Ovary (tissue), 9 donors: Measurements from ENCODE around the gene GPATCH3. TPM values are rescaled to one million over a fixed set of nuclear protein-coding genes. Genes with fewer than 3 reads are reported as not detected.

Experiments used
- DNase-seq, 5 donors: peaks; one replicate each; pipeline ENCODE4 v3.0.0-alpha.2; 2019 to 2020
- H3K27ac ChIP-seq, 2 donors: fragments of 200-600 bp; one replicate each; pipeline versions ENCODE4 v1.5.1 to v1.8.0; 2019 to 2022
- H3K27me3 ChIP-seq: fragments of 200-600 bp; one replicate; pipeline ENCODE4 v1.8.0; 2022
- H3K36me3 ChIP-seq: fragments of 200-600 bp; sonication (generic); one replicate; pipeline ENCODE4 v1.5.1; 2019
- H3K4me1 ChIP-seq: one replicate; pipeline ENCODE4 v1.8.1; 2013; ENCODE audit warnings: mild to moderate bottlenecking, moderate library complexity; ENCODE audit not compliant: insufficient read depth
- H3K4me3 ChIP-seq: fragments of 200-600 bp; sonication (generic); one replicate; pipeline ENCODE4 v1.5.1; 2017
- H3K9me3 ChIP-seq, 2 donors: fragments of 200-600 bp in 1 of 2; sonication (generic) in 1 of 2; one replicate each; pipeline versions ENCODE4 v1.5.1 to v1.8.1; 2013 to 2019; ENCODE audit warnings: mild to moderate bottlenecking in 1 of 2, moderate library complexity in 1 of 2
- EP300 ChIP-seq: sonication (generic); formaldehyde crosslinking; IDR thresholded peaks from one replicate; pipeline ENCODE4 v1.6.1; 2017; ENCODE audit warnings: antibody characterized with exemption
- POLR2A ChIP-seq: fragments of 450-650 bp; IDR thresholded peaks from one replicate; pipeline ENCODE4 v1.6.1; 2017; ENCODE audit warnings: antibody characterized with exemption, mild to moderate bottlenecking, moderate library complexity
- whole genome bisulfite sequencing, 3 donors: extraction: QIAGEN DNeasy Blood & Tissue Kit in 1 of 3; methylation state at CpG; one replicate each; pipeline versions ENCODE4 v1.1.5 to v1.1.7; 2013 to 2017; 5-methylcytosine and 5-hydroxymethylcytosine counted together
- intact Hi-C, 4 donors: fragments of 100-400 bp; cut with DNase I; formaldehyde crosslinking; loops; one replicate each; pipeline versions ENCODE4 v1.11.0 to v1.15.1; 2022 to 2023
- polyA plus RNA-seq, 2 donors: library from polyadenylated mRNA; stranded (reverse); fragments of 200-250 nt in 1 of 2; fragments of 350-450 nt in 1 of 2; fragmentation: Illumina TruSeq in 1 of 2; extraction: RNeasy Lipid Tissue Mini Kit (QIAGEN cat#74804) in 1 of 2; gene quantifications; one replicate each; pipeline ENCODE4 v1.2.3, GENCODE V29; 2013 to 2014
- total RNA-seq, 7 donors: library from RNA; depleted of rRNA in 2 of 7; stranded (reverse); fragments of >200 nt in 2 of 7; fragmentation: NEBNext Ultra II Directional in 3 of 7; extraction: Animal tissue kit (Norgen Biotek cat#: 25700) in 3 of 7; gene quantifications; one replicate each; pipeline versions ENCODE4 v1.1.0 to v1.2.4, GENCODE V29; 2016 to 2023
- TF ChIP-seq, protein P1 (sequence below), 3 donors: fragments of 450-650 bp in 2 of 3; fragments of 200-600 bp in 1 of 3; IDR thresholded peaks; one replicate each; pipeline versions ENCODE4 v1.5.1 to v1.8.0; 2016 to 2022; ENCODE audit warnings: antibody characterized with exemption in 3 of 3, mild to moderate bottlenecking in 1 of 3
- donor health status: DM: no; HTN: no; CAD: no; lungs with moderate emphysema.
- donor health status: DM: no; HTN: no; CAD: no.
- donor health status: Bipolar disorder and iron deficiency.
- donor health status: DM: yes; HTN: yes; CAD: no.
- donor health status: DM: no; HTN: no; CAD: no.
- donor health status: DM: yes; HTN: yes; CAD: no.

The GPATCH3 gene
- total and polyA plus RNA-seq, 9 donors: 3.1 to 16.4 (median 11.2) TPM

DNA sequence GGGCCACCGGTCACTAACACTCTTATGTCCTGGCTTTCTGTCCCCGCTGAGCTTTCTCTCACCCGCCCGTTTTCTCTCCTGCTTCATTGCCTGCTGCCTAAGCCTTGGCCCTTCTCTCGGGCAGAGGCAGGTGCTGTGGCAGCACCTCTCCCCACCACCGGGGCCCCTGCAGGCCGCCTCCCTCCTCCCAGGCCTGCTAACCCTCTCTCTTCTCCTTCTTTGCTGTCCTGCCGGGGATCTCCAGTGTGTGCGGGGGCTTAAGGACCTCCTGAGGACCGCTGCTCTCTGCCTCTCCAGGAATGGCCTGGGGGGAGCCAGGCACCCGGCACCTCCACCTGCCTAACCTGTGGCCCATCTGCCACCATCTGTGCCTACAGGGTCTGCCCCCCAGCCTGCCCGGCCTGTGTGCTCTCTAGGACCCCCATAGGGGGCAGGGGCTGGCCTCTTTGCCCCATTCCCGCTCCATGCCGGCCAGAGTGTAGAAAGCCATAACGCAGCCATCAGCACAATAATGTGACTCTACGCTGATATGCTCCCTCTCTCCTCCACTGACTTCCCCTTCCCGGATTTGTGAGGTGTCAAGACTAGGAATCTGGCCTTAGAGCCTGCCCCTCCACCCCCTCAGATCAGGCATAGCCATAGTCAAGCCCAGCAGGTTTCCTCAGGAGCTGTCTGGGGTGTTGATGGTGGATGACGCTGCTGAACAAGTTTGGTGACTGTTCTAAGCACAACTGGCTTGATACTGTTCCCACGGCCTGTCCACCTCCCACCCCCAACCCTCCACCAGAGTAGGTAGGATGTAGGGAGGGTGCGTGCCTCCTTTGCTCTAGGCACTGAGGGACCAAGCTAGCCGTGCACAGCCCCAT is 43.4 kb downstream of the GPATCH3 start:
- intact Hi-C loops: no loop called here
- no peak overlapping the region for H3K4me3 ChIP-seq
- H3K27me3 ChIP-seq: no peaks in the 10 kb centered on the region
- no peak for DNase-seq
- no peaks in the 10 kb centered on the region for H3K9me3 ChIP-seq
- no peak overlapping the region for H3K27ac ChIP-seq
- TF ChIP-seq, protein P1, sequence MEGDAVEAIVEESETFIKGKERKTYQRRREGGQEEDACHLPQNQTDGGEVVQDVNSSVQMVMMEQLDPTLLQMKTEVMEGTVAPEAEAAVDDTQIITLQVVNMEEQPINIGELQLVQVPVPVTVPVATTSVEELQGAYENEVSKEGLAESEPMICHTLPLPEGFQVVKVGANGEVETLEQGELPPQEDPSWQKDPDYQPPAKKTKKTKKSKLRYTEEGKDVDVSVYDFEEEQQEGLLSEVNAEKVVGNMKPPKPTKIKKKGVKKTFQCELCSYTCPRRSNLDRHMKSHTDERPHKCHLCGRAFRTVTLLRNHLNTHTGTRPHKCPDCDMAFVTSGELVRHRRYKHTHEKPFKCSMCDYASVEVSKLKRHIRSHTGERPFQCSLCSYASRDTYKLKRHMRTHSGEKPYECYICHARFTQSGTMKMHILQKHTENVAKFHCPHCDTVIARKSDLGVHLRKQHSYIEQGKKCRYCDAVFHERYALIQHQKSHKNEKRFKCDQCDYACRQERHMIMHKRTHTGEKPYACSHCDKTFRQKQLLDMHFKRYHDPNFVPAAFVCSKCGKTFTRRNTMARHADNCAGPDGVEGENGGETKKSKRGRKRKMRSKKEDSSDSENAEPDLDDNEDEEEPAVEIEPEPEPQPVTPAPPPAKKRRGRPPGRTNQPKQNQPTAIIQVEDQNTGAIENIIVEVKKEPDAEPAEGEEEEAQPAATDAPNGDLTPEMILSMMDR (IDR thresholded peaks at IDR 0.05): no peak
- TF ChIP-seq POLR2A (no peak), EP300 (no peak)
- H3K36me3 ChIP-seq: no peaks in the 10 kb centered on the region
- H3K4me1 ChIP-seq: no peaks in the 10 kb centered on the region
- 79 to 86% (median 85%) methylated on average over 21 of the region's 21 CpGs for WGBS, 3 donors

DNA sequence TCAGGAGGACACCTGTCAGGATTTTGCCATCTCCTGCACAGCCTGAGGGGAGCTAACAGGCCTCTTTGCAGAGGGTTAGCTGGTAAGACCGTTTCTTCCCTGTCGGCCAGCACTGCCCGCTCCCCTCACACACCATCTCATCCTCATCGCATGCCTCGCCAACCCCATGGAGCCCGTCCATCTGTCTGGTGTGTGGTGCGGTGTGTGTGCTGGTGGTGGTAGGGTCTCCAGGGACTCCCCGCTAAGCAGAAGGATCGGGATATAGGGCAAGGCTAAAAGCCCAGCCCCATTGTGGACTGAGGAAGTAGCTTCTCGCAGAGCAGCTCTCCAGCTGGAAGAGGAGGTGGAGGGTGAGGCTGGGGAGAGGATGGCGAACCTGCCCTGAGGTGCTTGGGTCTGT is 44.1 kb downstream of the GPATCH3 start:
- no peaks in the 10 kb centered on the region for H3K27me3 ChIP-seq
- no peaks in the 10 kb centered on the region for H3K9me3 ChIP-seq
- WGBS, 3 donors: 88 to 91% (median 88%) methylated on average over 11 of the region's 11 CpGs
- no peak overlapping the region for H3K27ac ChIP-seq
- H3K4me1 ChIP-seq: no peaks in the 10 kb centered on the region
- no peak overlapping the region for H3K4me3 ChIP-seq
- no peaks in the 10 kb centered on the region for H3K36me3 ChIP-seq
- intact Hi-C loops: no loop called here
- TF ChIP-seq, protein P1 (IDR thresholded peaks at IDR 0.05): no peak
- TF ChIP-seq EP300 (no peak), POLR2A (no peak)
- DNase-seq: no peak

DNA sequence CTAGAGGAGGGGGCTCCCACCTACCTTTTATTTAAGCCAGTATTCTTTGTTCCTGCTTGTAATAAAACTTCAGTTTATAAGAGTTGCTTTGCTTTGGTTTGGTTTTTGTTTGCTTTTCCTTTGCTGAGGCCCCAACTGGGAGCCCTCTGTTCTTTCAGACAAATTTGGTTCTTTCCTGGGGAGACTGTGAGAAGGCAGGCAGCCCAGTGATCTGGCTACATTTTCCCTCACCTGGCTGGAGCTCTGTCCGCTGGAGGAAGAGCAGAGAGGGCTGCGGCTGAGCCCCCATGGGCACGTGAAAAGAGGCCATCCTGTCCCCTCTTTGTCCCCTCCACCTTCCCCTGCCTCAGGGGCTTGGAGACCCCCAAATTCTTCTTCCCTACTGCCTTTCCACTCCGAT is 44.6 kb downstream of the GPATCH3 start:
- Histone ChIP-seq H3K27me3 (no peaks in the 10 kb centered on the region), H3K4me3 (no peak overlapping the region), H3K27ac (no peak overlapping the region), H3K4me1 (no peaks in the 10 kb centered on the region), H3K9me3 (no peaks in the 10 kb centered on the region), H3K36me3 (no peaks in the 10 kb centered on the region)
- 89 to 93% (median 91%) methylated on average over 4 of the region's 4 CpGs for WGBS, 3 donors
- no peak for DNase-seq
- TF ChIP-seq EP300: no peak
- TF ChIP-seq, protein P1 (IDR thresholded peaks at IDR 0.05): no peak
- intact Hi-C loops: no loop called here

DNA sequence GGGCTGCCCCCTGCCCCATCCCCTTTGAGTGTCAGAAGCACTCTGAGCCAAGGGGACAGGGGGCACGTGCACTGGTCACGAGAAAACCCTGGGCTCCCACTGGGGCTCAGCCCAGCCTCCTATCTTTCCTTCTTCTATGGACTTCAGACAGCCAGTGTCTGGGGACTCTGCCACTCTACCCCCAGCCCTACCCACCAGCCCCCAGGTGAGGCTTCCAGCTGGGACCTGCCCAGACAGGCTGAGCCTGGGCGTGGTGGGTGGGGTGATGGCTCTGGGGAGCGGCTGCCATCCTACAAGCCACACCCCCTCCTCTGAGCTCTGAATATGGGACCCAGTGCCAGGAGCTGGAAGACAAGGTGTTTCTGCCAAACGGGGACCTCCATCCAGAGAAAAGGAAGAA is 45.4 kb downstream of the GPATCH3 start:
- no peak for DNase-seq
- TF ChIP-seq EP300: no peak
- TF ChIP-seq POLR2A: no peak
- TF ChIP-seq, protein P1 (IDR thresholded peaks at IDR 0.05): no peak
- Histone ChIP-seq H3K27me3 (no peaks in the 10 kb centered on the region), H3K27ac (no peak overlapping the region), H3K9me3 (no peaks in the 10 kb centered on the region), H3K4me3 (no peak overlapping the region), H3K4me1 (no peaks in the 10 kb centered on the region), H3K36me3 (no peaks in the 10 kb centered on the region)
- intact Hi-C loops: no loop called here
- WGBS, 3 donors: 80 to 87% (median 85%) methylated on average over 3 to 5 of the region's 5 CpGs
